Adrenal gland (tissue), 5 donors: ENCODE measurements around the gene TMEM132D.

Experiments used
- POLR2A ChIP-seq, 2 donors: fragments of 450-650 bp; IDR thresholded peaks; one replicate each; pipeline ENCODE4 v1.6.1; 2017; ENCODE audit warnings: antibody characterized with exemption in 2 of 2, mild to moderate bottlenecking in 2 of 2, moderate library complexity in 1 of 2
- TF ChIP-seq, protein P1 (sequence below), 6 experiments: fragments of 450-650 bp in 4 of 6; fragments of 200-600 bp in 2 of 6; sonication (generic) in 1 of 6; IDR thresholded peaks; 1 replicate in 5 of 6; 2 replicates in 1 of 6; pipeline versions ENCODE4 v1.5.1 to v1.8.0; 2016 to 2021; ENCODE audit warnings: antibody characterized with exemption in 6 of 6, mild to moderate bottlenecking in 2 of 6, moderate library complexity in 1 of 6
- donor health status: DM: no; HTN: no; CAD: no.

DNA sequence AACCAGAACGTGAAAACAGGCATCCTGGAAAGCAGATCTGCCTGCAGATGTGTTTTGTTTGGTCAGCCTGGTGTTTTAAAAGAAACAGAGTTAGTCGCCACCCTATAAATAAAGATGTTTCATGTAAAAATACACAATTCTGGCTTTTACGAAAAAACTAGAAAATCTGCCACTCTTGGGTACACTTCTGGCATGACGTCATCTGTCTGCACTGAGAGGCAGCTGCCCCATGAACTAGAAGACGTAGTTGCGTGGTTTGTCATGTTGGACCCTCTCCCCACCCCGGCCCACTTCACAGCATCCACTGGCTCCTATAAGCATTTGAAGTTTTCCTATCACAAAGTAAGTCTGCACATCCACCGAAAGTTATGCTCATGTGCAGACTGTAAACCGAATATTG lies 658.1 kb downstream of the TMEM132D start:
- TF ChIP-seq, protein P1, sequence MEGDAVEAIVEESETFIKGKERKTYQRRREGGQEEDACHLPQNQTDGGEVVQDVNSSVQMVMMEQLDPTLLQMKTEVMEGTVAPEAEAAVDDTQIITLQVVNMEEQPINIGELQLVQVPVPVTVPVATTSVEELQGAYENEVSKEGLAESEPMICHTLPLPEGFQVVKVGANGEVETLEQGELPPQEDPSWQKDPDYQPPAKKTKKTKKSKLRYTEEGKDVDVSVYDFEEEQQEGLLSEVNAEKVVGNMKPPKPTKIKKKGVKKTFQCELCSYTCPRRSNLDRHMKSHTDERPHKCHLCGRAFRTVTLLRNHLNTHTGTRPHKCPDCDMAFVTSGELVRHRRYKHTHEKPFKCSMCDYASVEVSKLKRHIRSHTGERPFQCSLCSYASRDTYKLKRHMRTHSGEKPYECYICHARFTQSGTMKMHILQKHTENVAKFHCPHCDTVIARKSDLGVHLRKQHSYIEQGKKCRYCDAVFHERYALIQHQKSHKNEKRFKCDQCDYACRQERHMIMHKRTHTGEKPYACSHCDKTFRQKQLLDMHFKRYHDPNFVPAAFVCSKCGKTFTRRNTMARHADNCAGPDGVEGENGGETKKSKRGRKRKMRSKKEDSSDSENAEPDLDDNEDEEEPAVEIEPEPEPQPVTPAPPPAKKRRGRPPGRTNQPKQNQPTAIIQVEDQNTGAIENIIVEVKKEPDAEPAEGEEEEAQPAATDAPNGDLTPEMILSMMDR (IDR thresholded peaks at IDR 0.05): no peak
- TF ChIP-seq POLR2A (IDR thresholded peaks at IDR 0.05): no peak
